ENCODE data around the gene ATL3. TPM values are rescaled to one million over a fixed set of nuclear protein-coding genes. Genes with fewer than 3 reads are reported as not detected.
"Not testable (repeated sequence)": the region's sequence is repeated elsewhere in the genome, so short reads cannot be mapped to it uniquely, and the experiment has no call there.

The ATL3 gene
- total and polyA plus RNA-seq, 11 donors = 4.7 to 30.4 (median 13.3) TPM

DNA sequence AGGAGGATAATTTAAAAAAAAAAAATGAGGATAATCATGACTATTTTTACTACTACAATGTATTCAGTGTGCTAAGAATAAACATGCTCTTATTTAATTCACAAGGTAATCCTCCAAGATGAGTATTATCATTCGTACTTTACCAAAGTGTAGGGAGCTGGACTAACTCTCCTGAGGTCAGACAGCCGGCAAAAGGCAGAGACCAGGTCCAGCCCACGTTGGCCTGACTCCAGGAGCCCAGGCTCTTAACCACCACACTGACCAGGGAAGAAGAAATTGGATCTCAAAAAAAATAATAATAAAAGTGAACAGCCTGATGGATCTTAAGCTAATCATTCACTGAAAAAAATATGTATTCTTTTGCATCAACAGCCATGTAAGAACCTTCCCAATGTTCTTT, 82.2 kb downstream of the ATL3 start:
- peaks cover 3 to 97% (median 72%) of the 10 kb centered on the region in 9 donors for H3K36me3 ChIP-seq
- ATAC-seq (peak in 2 of 4 donors; percentile 43 to 55), DNase-seq (no peak)
- no peaks in the 10 kb centered on the region for H3K9me3 ChIP-seq
- TF ChIP-seq, protein P1, sequence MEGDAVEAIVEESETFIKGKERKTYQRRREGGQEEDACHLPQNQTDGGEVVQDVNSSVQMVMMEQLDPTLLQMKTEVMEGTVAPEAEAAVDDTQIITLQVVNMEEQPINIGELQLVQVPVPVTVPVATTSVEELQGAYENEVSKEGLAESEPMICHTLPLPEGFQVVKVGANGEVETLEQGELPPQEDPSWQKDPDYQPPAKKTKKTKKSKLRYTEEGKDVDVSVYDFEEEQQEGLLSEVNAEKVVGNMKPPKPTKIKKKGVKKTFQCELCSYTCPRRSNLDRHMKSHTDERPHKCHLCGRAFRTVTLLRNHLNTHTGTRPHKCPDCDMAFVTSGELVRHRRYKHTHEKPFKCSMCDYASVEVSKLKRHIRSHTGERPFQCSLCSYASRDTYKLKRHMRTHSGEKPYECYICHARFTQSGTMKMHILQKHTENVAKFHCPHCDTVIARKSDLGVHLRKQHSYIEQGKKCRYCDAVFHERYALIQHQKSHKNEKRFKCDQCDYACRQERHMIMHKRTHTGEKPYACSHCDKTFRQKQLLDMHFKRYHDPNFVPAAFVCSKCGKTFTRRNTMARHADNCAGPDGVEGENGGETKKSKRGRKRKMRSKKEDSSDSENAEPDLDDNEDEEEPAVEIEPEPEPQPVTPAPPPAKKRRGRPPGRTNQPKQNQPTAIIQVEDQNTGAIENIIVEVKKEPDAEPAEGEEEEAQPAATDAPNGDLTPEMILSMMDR (IDR thresholded peaks at IDR 0.05) = no peak
- no peak overlapping the region for H3K4me3 ChIP-seq
- intact Hi-C loops (cut with DNase I) = no loop called here
- no peak overlapping the region for H3K27ac ChIP-seq
- WGBS, 4 donors = 18 to 35% (median 29%) methylated on average over 3 of the region's 3 CpGs
- peaks cover 0 to 6% (median 0%) of the 10 kb centered on the region in 12 donors for H3K4me1 ChIP-seq
- no peaks in the 10 kb centered on the region for H3K27me3 ChIP-seq

DNA sequence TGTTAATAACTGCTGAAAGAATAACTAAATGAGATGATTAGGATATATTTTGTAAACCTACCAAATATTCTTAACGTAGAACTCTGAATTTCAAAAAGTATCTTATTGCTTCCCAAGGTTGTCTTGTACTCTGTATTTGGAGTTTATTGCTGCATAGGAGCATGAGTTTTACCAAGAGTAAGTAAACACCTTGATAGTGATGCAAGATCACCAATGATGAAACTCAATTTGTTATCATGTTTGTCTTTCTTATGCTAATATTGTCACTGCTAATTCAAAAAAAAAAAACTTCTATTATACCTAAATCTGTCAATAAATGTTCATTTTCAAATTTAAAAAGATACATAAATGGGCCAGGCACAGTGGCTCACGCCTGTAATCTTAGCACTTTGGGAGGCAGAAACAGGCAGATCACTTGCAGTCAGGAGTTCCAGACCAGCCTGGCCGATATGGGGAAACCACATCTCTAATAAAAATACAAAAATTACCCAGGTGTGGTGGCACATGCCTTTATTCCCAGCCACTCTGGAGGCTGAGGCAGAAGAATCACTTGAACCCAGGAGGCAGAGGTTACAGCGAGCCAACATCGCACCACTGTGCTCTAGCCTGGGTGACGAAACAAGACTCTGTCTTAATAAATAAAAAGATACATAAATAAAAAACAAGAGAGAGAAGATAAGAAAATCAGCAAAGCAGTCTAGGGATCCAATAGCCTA, 84.6 kb downstream of the ATL3 start:
- Histone ChIP-seq H3K4me1 (peaks cover 0 to 21% (median 0%) of the 10 kb centered on the region in 12 donors), H3K27ac (no peak overlapping the region), H3K4me3 (no peak overlapping the region), H3K27me3 (no peaks in the 10 kb centered on the region), H3K36me3 (peaks cover 0 to 97% (median 71%) of the 10 kb centered on the region in 9 donors), H3K9me3 (peaks cover 0 to 6% (median under 1%) of the 10 kb centered on the region in 12 donors)
- 83 to 90% (median 85%) methylated on average over 6 of the region's 6 CpGs for WGBS, 4 donors
- intact Hi-C loops (cut with DNase I) = no loop called here
- DNase-seq = no peak
- TF ChIP-seq, protein P1 (IDR thresholded peaks at IDR 0.05) = no peak
- no peak for TF ChIP-seq POLR2A (IDR thresholded peaks at IDR 0.05)
- ATAC-seq = no peak

DNA sequence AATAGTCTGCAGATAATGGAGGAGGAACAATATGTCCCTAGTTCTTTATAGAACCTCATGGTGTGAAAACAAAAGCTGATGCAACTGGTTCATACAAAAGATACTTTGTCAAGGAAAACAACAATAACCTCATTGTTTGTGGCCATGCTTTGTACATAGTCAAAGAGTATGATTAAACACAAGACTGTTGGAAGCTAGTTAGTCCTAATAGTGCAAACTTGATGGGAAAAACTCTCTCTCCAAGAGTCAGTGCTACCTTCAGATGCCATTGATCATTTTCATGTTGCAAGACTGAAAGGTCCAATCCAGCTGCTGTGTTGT, 87.9 kb downstream of the ATL3 start:
- H3K27ac ChIP-seq = no peak overlapping the region
- intact Hi-C loops (cut with DNase I) = no loop called here
- DNase-seq (no peak), ATAC-seq (no peak)
- TF ChIP-seq, protein P1 (IDR thresholded peaks at IDR 0.05) = no peak
- TF ChIP-seq POLR2A (IDR thresholded peaks at IDR 0.05) = no peak
- H3K4me3 ChIP-seq = no peak overlapping the region
- no peaks in the 10 kb centered on the region for H3K27me3 ChIP-seq
- H3K9me3 ChIP-seq = peaks cover 0 to 26% (median 13%) of the 10 kb centered on the region in 12 donors
- H3K36me3 ChIP-seq = peaks cover 0 to 85% (median 64%) of the 10 kb centered on the region in 9 donors
- peaks cover 0 to 21% (median 0%) of the 10 kb centered on the region in 12 donors for H3K4me1 ChIP-seq

DNA sequence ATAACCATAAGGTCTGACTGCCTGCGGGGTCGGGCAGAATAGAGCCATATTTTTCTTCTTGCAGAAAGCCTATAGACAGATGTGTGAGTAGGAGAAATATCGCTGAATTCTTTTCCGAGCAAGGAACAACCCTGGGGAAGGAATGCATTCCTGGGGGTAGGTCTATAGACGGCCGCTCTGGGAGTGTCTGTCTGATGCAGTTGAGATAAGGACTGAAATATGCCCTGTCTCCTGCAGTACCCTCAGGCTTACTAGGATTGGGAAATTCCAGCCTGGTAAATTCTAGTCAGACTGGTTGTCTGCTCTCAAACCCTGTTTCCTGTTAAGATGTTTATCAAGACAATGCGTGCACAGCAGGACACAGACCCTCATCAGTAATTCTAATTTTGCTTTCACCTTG, 90.0 kb downstream of the ATL3 start:
- 86 to 89% (median 87%) methylated on average over 7 of the region's 7 CpGs for WGBS, 4 donors
- intact Hi-C loops (cut with DNase I); ATAC-seq: not testable (repeated sequence)

DNA sequence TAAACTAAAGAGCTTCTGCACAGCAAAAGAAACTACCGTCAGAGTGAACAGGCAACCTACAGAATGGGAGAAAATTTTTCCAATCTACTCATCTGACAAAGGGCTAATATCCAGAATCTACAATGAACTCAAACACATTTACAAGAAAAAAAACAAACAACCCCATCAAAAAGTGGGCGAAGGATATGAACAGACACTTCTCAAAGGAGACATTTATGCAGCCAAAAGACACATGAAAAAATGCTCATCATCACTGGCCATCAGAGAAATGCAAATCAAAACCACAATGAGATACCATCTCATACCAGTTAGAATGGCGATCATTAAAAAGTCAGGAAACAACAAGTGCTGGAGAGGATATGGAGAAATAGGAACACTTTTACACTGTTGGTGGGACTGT, 92.3 kb downstream of the ATL3 start:
- not testable (repeated sequence) for ATAC-seq

More for the DNA sequence above, 90.0 kb downstream of the ATL3 start:
- not testable (repeated sequence) for H3K27ac ChIP-seq, H3K27me3 ChIP-seq, DNase-seq, H3K4me3 ChIP-seq
- H3K36me3 ChIP-seq = peaks cover 0 to 85% (median 56%) of the 10 kb centered on the region in 9 donors
- peaks cover 0 to 21% (median 0%) of the 10 kb centered on the region in 12 donors for H3K4me1 ChIP-seq
- peaks cover 0 to 26% (median 13%) of the 10 kb centered on the region in 12 donors for H3K9me3 ChIP-seq

More for the DNA sequence above, 92.3 kb downstream of the ATL3 start:
- 84 to 97% (median 90%) methylated on average over 2 to 3 of the region's 3 CpGs for WGBS, 4 donors
- Histone ChIP-seq H3K4me1 (peaks cover 3 to 36% (median 14%) of the 10 kb centered on the region in 12 donors), H3K9me3 (peaks cover 0 to 26% (median 13%) of the 10 kb centered on the region in 12 donors), H3K36me3 (peaks cover 0 to 69% (median 38%) of the 10 kb centered on the region in 9 donors)
- intact Hi-C loops (cut with DNase I) = loop anchor here in 1 of 10 donors (5.0 kb wide), 1 partner anchor 33 kb away; the partner anchor contains the start of gene PLAAT3
- H3K27me3 ChIP-seq, DNase-seq, H3K27ac ChIP-seq, H3K4me3 ChIP-seq: not testable (repeated sequence)

All from heart left ventricle (tissue), 16 donors.